ENCODE measurements around the gene CFAP46.

Gene CFAP46

DNA sequence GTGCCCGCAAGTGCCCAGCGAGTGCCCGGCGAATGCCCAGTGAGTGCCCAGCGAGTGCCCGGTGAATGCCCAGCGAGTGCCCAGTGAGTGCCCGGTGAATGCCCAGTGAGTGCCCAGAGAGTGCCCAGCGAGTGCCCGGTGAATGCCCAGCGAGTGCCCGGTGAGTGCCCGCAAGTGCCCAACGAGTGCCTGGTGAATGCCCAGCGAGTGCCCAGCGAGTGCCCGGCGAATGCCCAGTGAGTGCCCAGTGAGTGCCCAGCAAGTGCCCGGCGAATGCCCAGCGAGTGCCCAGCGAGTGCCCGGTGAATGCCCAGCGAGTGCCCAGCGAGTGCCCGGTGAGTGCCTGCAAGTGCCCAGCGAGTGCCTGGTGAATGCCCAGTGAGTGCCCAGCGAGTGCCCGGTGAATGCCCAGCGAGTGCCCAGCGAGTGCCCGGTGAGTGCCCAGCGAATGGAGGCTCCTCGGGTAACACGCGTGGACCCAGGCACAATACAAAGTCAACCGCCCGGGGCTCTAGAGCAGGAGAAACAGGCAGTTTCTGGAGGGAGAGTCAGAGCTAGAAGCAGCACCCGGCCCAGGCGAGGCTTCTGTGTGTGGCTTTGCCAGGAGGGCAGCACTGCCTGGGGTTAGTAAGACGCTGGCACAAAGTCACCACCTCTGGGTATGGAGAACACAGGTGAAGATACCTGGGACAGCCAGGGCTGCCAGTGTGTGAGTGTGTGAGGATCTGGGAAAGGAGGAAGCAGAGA lies 38.2 kb upstream of the CFAP46 start:
- Histone ChIP-seq H3K36me3 (ENCODE audit: low read length) (no peaks in the 10 kb centered on the region), H4K20me1 (ENCODE audit: low read depth, low read length) (no peaks in the 10 kb centered on the region), H3K4me2 (ENCODE audit: low read depth, low read length, poor library complexity, severe bottlenecking) (no peak overlapping the region), H3K9ac (ENCODE audit: low read length) (no peak overlapping the region), H3F3A (ENCODE audit: insufficient read depth) (no peaks in the 10 kb centered on the region), H3K9me3 (ENCODE audit: insufficient read depth, low read length) (no peaks in the 10 kb centered on the region), H3K4me3 (ENCODE audit: insufficient read depth, low read length, poor library complexity, severe bottlenecking) (no peak overlapping the region), H2AFZ (ENCODE audit: low read depth, low read length, severe bottlenecking) (no peak overlapping the region), H3K79me2 (ENCODE audit: insufficient read depth, low read length) (no peaks in the 10 kb centered on the region), H3K9me2 (replicated peaks; ENCODE audit: insufficient read depth, low read length) (no peaks in the 10 kb centered on the region), H3K27me3 (ENCODE audit: low read length) (no peaks in the 10 kb centered on the region), H3K27ac (ENCODE audit: low read depth, low read length) (no peak overlapping the region)
- TF ChIP-seq EZH2phosphoT487 (conservative IDR thresholded peaks at IDR 0.05; ENCODE audit: low read length): no peak
- TF ChIP-seq, protein P1, sequence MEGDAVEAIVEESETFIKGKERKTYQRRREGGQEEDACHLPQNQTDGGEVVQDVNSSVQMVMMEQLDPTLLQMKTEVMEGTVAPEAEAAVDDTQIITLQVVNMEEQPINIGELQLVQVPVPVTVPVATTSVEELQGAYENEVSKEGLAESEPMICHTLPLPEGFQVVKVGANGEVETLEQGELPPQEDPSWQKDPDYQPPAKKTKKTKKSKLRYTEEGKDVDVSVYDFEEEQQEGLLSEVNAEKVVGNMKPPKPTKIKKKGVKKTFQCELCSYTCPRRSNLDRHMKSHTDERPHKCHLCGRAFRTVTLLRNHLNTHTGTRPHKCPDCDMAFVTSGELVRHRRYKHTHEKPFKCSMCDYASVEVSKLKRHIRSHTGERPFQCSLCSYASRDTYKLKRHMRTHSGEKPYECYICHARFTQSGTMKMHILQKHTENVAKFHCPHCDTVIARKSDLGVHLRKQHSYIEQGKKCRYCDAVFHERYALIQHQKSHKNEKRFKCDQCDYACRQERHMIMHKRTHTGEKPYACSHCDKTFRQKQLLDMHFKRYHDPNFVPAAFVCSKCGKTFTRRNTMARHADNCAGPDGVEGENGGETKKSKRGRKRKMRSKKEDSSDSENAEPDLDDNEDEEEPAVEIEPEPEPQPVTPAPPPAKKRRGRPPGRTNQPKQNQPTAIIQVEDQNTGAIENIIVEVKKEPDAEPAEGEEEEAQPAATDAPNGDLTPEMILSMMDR (IDR thresholded peaks at IDR 0.05; ENCODE audit: insufficient read depth, low read length, poor library complexity, severe bottlenecking): no peak

DNA sequence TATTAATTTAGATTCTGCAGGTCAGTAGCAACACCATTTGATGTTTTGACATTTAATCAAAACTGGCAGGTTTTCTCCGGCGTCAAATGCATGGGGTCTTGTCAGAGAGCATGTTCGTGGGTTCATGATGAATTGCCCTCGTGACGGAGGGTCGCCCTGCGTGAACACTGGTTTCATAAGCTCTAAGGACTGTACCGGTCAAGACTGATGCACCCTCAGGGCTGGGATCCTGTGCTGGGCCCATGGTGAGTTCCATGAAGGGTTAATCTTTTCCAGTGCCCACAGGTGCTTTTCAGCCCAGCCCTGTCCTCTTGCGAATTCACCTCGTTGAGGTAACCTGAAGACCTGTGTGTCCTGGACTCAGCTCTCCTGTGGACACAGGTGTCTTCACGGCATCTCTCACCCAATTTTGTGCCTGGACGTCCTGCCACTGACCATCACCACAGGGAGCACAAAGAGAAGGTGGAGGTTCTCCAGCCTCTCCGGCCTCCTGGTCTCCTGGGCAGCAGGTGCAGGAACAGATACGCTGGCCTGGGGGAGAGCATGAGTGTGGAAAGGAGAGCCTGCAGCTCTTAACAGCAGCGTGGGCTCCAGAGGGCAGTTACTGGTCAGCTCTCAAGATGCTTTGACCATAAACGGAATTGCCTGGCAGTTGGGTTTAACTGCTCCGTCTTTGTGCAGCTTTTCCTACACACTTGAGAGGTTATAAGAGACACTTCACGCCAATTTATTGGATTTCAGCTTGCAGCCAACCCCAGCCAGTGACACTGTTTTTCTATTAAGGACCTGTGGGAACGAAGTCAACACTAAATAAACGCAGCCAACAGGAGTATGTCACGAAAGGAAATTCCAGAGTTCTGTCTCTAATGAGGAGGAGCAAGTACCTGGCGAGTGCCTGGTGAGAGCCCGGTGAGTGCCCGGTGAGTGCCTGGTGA lies 37.4 kb upstream of the CFAP46 start:
- Histone ChIP-seq H3K79me2 (ENCODE audit: insufficient read depth, low read length) (no peaks in the 10 kb centered on the region), H3K9me2 (replicated peaks; ENCODE audit: insufficient read depth, low read length) (no peaks in the 10 kb centered on the region), H2AFZ (ENCODE audit: low read depth, low read length, severe bottlenecking) (no peak overlapping the region), H3K9me3 (ENCODE audit: insufficient read depth, low read length) (no peaks in the 10 kb centered on the region), H3K27ac (ENCODE audit: low read depth, low read length) (no peak overlapping the region), H3K4me2 (ENCODE audit: low read depth, low read length, poor library complexity, severe bottlenecking) (no peak overlapping the region), H3K4me3 (ENCODE audit: insufficient read depth, low read length, poor library complexity, severe bottlenecking) (no peak overlapping the region), H3K36me3 (ENCODE audit: low read length) (no peaks in the 10 kb centered on the region), H3K27me3 (ENCODE audit: low read length) (no peaks in the 10 kb centered on the region), H3F3A (ENCODE audit: insufficient read depth) (no peaks in the 10 kb centered on the region), H3K9ac (ENCODE audit: low read length) (no peak overlapping the region), H4K20me1 (ENCODE audit: low read depth, low read length) (no peaks in the 10 kb centered on the region)
- TF ChIP-seq, protein P1 (IDR thresholded peaks at IDR 0.05; ENCODE audit: insufficient read depth, low read length, poor library complexity, severe bottlenecking): no peak
- TF ChIP-seq EZH2phosphoT487 (conservative IDR thresholded peaks at IDR 0.05; ENCODE audit: low read length): no peak

DNA sequence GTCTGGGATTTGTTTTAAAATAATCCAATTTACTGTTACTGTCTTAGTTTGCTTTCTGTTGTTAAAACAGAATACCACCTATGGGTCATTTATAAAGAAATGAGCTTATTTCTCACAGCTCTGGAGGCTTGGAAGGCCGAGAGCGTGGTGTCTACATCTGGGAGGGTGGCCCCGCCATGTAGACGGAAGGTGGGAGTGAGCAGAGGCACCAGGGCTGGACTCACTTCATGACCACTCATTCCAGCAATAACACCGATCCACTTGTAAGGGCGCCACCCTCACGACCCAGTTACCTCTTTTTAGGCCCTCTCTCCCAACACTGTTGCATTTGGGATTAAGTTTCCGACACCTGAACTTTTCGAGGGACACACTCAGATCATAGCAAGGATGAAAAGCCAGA lies 36.2 kb upstream of the CFAP46 start:
- no peak for TF ChIP-seq EZH2phosphoT487 (conservative IDR thresholded peaks at IDR 0.05; ENCODE audit: low read length)
- no peak overlapping the region for H3K4me2 ChIP-seq (ENCODE audit: low read depth, low read length, poor library complexity, severe bottlenecking)
- no peak overlapping the region for H2AFZ ChIP-seq (ENCODE audit: low read depth, low read length, severe bottlenecking)
- no peaks in the 10 kb centered on the region for H4K20me1 ChIP-seq (ENCODE audit: low read depth, low read length)
- H3K9me2 ChIP-seq (replicated peaks; ENCODE audit: insufficient read depth, low read length): no peaks in the 10 kb centered on the region
- H3K4me3 ChIP-seq (ENCODE audit: insufficient read depth, low read length, poor library complexity, severe bottlenecking): no peak overlapping the region
- H3K27ac ChIP-seq (ENCODE audit: low read depth, low read length): no peak overlapping the region
- no peaks in the 10 kb centered on the region for H3K27me3 ChIP-seq (ENCODE audit: low read length)
- H3K36me3 ChIP-seq (ENCODE audit: low read length): no peaks in the 10 kb centered on the region
- H3K9ac ChIP-seq (ENCODE audit: low read length): no peak overlapping the region
- H3K9me3 ChIP-seq (ENCODE audit: insufficient read depth, low read length): no peaks in the 10 kb centered on the region
- no peaks in the 10 kb centered on the region for H3K79me2 ChIP-seq (ENCODE audit: insufficient read depth, low read length)
- no peaks in the 10 kb centered on the region for H3F3A ChIP-seq (ENCODE audit: insufficient read depth)

Data from SU-DHL-6 (cell line).